G401 (cell line): ENCODE results near the gene MYO7A. TPM values are rescaled to one million over a fixed set of nuclear protein-coding genes. Genes with fewer than 3 reads are reported as not detected.

Source experiments
- DNase-seq: peaks from one replicate; pipeline ENCODE4 v3.0.0-alpha.2; 2015; ENCODE audit warnings: low spot score
- in situ Hi-C: cut with HindIII; loops from 2 replicates; pipeline ENCODE4 v1.10.0; 2016; ENCODE audit warnings: low sequenced_read_pairs, mixed read lengths
- total RNA-seq: library from RNA; depleted of rRNA; stranded (reverse); fragments of >200 nt; shearing (Covaris generic); gene quantifications from 2 replicates; pipeline ENCODE4 v1.2.3, GENCODE V29; 2014; rRNA removed

MYO7A gene
- total RNA-seq, result 0.64 and 4.1 TPM in 2 replicates

- DNase-seq, result no peak
- in situ Hi-C loops, result no loop called here
Measured at GRCh38 chr11:77127920-77128691, at the start of gene MYO7A. Gene MYO7A, plus strand, starts transcription at chr11:77128246. Its CDS starts 2,389 bp downstream, at chr11:77130635.

GRCh38 chr11:77079666-77080065 is 48.4 kb upstream of the MYO7A start:
- in situ Hi-C loops, result no loop called here

GRCh38 chr11:77080643-77081210 is 47.3 kb upstream of the MYO7A start:
- in situ Hi-C loops, result no loop called here
- DNase-seq, result no peak

More at GRCh38 chr11:77079666-77080065, 48.4 kb upstream of the MYO7A start:
- DNase-seq, result no peak

GRCh38 chr11:77081381-77081851 is 46.6 kb upstream of the MYO7A start:
- in situ Hi-C loops, result no loop called here
- DNase-seq, result no peak

- DNase-seq, result no peak
- in situ Hi-C loops, result no loop called here
Measured at GRCh38 chr11:77081976-77082836, 45.8 kb upstream of the MYO7A start.

- no peak for DNase-seq
- in situ Hi-C loops, result no loop called here
Measured at GRCh38 chr11:77082838-77083565, 45.0 kb upstream of the MYO7A start.

- DNase-seq, result no peak
- in situ Hi-C loops, result no loop called here
Measured at GRCh38 chr11:77083566-77084245, 44.3 kb upstream of the MYO7A start.

- in situ Hi-C loops, result no loop called here
- no peak for DNase-seq
Measured at GRCh38 chr11:77084581-77085191, 43.4 kb upstream of the MYO7A start.

GRCh38 chr11:77085652-77086051 is 42.4 kb upstream of the MYO7A start:
- in situ Hi-C loops, result no loop called here
- DNase-seq, result no peak

- in situ Hi-C loops, result no loop called here
- DNase-seq, result no peak
Measured at GRCh38 chr11:77086521-77087472, 41.2 kb upstream of the MYO7A start.

GRCh38 chr11:77087723-77088225 is 40.3 kb upstream of the MYO7A start:
- in situ Hi-C loops, result no loop called here
- DNase-seq, result no peak

- in situ Hi-C loops, result no loop called here
- DNase-seq, result no peak
Measured at GRCh38 chr11:77088236-77089003, 39.6 kb upstream of the MYO7A start.

- in situ Hi-C loops, result no loop called here
- DNase-seq, result no peak
Measured at GRCh38 chr11:77089004-77089545, 39.0 kb upstream of the MYO7A start.

GRCh38 chr11:77090046-77090372 is 38.0 kb upstream of the MYO7A start:
- in situ Hi-C loops, result no loop called here
- no peak for DNase-seq

GRCh38 chr11:77090373-77091111 is 37.5 kb upstream of the MYO7A start:
- in situ Hi-C loops, result no loop called here
- no peak for DNase-seq
